K562 (cell line): ENCODE data around the gene ARMC2. TPM values are rescaled to one million over a fixed set of nuclear protein-coding genes. Genes with fewer than 3 reads are reported as not detected.
A peak's percentile ranks its signal among the peaks of the same experiment; 100 is the strongest.
"Not testable (repeated sequence)": the region's sequence is repeated elsewhere in the genome, so short reads cannot be mapped to it uniquely, and the experiment has no call there.

Experiments
- ATAC-seq: fragments of 200-7000 bp; cut with Tn5 transposase; 3 replicates; pipeline ENCODE4 v1.9.1; 2020; ENCODE audit warnings: moderate library complexity
- BruUV-seq: library from RNA; stranded (reverse); fragments of 400-500 nt; replicated peaks from 2 replicates; lab custom pipeline; 2021; lab: Mats Ljungman, UMichigan
- CTCF ChIA-PET: fragments of 300-600 bp; formaldehyde crosslinking; extraction: SDS; loops from one replicate; lab custom pipeline; 2021; ENCODE audit warnings: low intra/inter-chr PET ratio; lab: Yijun Ruan, JAX
- POLR2A ChIA-PET: fragments of 300-600, 350-650 bp; sonication (Branson Sonifier 250); formaldehyde crosslinking; extraction: SDS; loops from one replicate; lab custom pipeline; 2021; ENCODE audit warnings: antibody characterized with exemption, inconsistent platforms; lab: Yijun Ruan, JAX
- DNase-seq, 4 experiments: peaks; one replicate each; pipeline versions ENCODE4 v3.0.0 to v3.0.0-alpha.2; 2011 to 2018; ENCODE audit warnings: low spot score in 3 of 4, mixed read lengths in 3 of 4; ENCODE audit errors: extremely low read depth in 1 of 4
- FAIRE-seq: peaks from 2 replicates; lab custom pipeline; 2011; peaks lifted over from hg19 to GRCh38; lab: Jason Lieb, UNC
- H2AFZ ChIP-seq: 2 replicates; pipeline ENCODE4 v1.6.0; 2011; ENCODE audit warnings: low read depth, low read length, control low read depth, inconsistent platforms
- H3K27ac ChIP-seq: fragments of 200-600 bp; 3 replicates; pipeline ENCODE4 v1.8.0; 2011; ENCODE audit warnings: low read depth, mild to moderate bottlenecking, control low read depth, inconsistent platforms, low read length, moderate library complexity, mixed read lengths; ENCODE audit errors: extremely low read depth
- H3K27me3 ChIP-seq, 2 experiments: fragments of 300-600 bp in 1 of 2; 2 replicates in 1 of 2; 3 replicates in 1 of 2; pipeline versions ENCODE4 v1.6.0 to v1.8.0; 2011; ENCODE audit warnings: inconsistent platforms in 2 of 2, low read length in 2 of 2, mild to moderate bottlenecking in 1 of 2, mixed read lengths in 1 of 2, moderate library complexity in 1 of 2; ENCODE audit not compliant: control insufficient read depth in 2 of 2, insufficient read depth in 2 of 2
- H3K36me3 ChIP-seq: fragments of 300-600 bp; 3 replicates; pipeline ENCODE4 v1.8.0; 2011; ENCODE audit warnings: mild to moderate bottlenecking, low read length, inconsistent platforms; ENCODE audit not compliant: control insufficient read depth, insufficient read depth
- H3K4me1 ChIP-seq, 2 experiments: fragments of 200-600 bp in 1 of 2; replicated peaks in 1 of 2; 2 replicates in 1 of 2; 3 replicates in 1 of 2; pipeline versions ENCODE4 v1.5.1 to v1.8.0; 2011; ENCODE audit warnings: inconsistent platforms in 2 of 2, low read length in 2 of 2, mild to moderate bottlenecking in 1 of 2, mixed read lengths in 1 of 2, moderate library complexity in 1 of 2; ENCODE audit not compliant: control insufficient read depth in 2 of 2, insufficient read depth in 2 of 2
- H3K4me2 ChIP-seq: 2 replicates; pipeline ENCODE4 v1.6.1; 2011; ENCODE audit warnings: low read length, control low read depth, inconsistent platforms, mixed read lengths; ENCODE audit not compliant: insufficient read depth
- H3K4me3 ChIP-seq: fragments of 200-600 bp; sonication (generic), shearing (Covaris generic); 2 replicates; pipeline ENCODE4 v1.5.1; 2016; ENCODE audit warnings: control low read depth, inconsistent platforms
- H3K79me2 ChIP-seq: fragments of 200-600 bp; 3 replicates; pipeline ENCODE4 v1.8.0; 2011; ENCODE audit warnings: low read length, inconsistent platforms; ENCODE audit not compliant: control insufficient read depth, insufficient read depth
- H3K9ac ChIP-seq, 2 experiments: 2 replicates each; pipeline versions ENCODE4 v1.6.0 to v1.6.1; 2011; ENCODE audit warnings: low read depth in 2 of 2, low read length in 2 of 2, control low read depth in 1 of 2, inconsistent platforms in 1 of 2, mild to moderate bottlenecking in 1 of 2, mixed read lengths in 1 of 2; ENCODE audit not compliant: insufficient read depth in 1 of 2
- H3K9me1 ChIP-seq: one replicate; pipeline ENCODE4 v1.6.0; 2011; ENCODE audit warnings: inconsistent platforms, mild to moderate bottlenecking, low read length, moderate library complexity; ENCODE audit not compliant: control insufficient read depth, insufficient read depth
- H3K9me3 ChIP-seq: replicated peaks from 2 replicates; pipeline ENCODE4 v1.5.1; 2011; ENCODE audit warnings: low read depth, low read length, inconsistent platforms; ENCODE audit not compliant: control insufficient read depth, insufficient read depth
- H4K20me1 ChIP-seq: replicated peaks from 2 replicates; pipeline ENCODE4 v1.6.1; 2011; ENCODE audit warnings: low read length, inconsistent platforms, mixed read lengths; ENCODE audit not compliant: control insufficient read depth, insufficient read depth
- CHD1 ChIP-seq: fragments of 200-600 bp; sonication (generic); IDR thresholded peaks from one replicate; pipeline ENCODE4 v1.6.1; 2012; ENCODE audit warnings: mild to moderate bottlenecking, moderate library complexity, low read length, inconsistent platforms
- NCOA6 ChIP-seq: fragments of 450-650 bp; IDR thresholded peaks from 2 replicates; pipeline ENCODE4 v1.6.1; 2017; ENCODE audit warnings: mild to moderate bottlenecking
- RBM14 ChIP-seq: fragments of 200-400 bp; formaldehyde crosslinking; IDR thresholded peaks from 2 replicates; pipeline ENCODE4 v1.6.1; 2018; ENCODE audit warnings: low read depth, mild to moderate bottlenecking, low read length, moderate library complexity, borderline replicate concordance; ENCODE audit not compliant: insufficient read depth
- ZFX ChIP-seq: sonication (generic); formaldehyde crosslinking; IDR thresholded peaks from 2 replicates; pipeline ENCODE4 v1.8.0; 2022; ENCODE audit warnings: mild to moderate bottlenecking, missing genetic modification reagents, moderate library complexity
- ZNF431 ChIP-seq: sonication (generic); formaldehyde crosslinking; IDR thresholded peaks from 2 replicates; pipeline ENCODE4 v1.8.0; 2022; ENCODE audit warnings: mild to moderate bottlenecking, missing genetic modification reagents
- ZNF445 ChIP-seq: fragments of 250-450 bp; sonication (Bioruptor Pico); IDR thresholded peaks from 2 replicates; pipeline ENCODE4 v1.4.0; 2020; ENCODE audit warnings: low read depth, mild to moderate bottlenecking, moderate library complexity
- ZNF766 ChIP-seq: fragments of 200-800 bp; sonication (Bioruptor generic); conservative IDR thresholded peaks from 2 replicates; pipeline ENCODE4 v1.6.1; 2016; ENCODE audit warnings: missing genetic modification characterization, missing compliant biosample characterization
- ZNF77 ChIP-seq: fragments of 250-450 bp; sonication (Bioruptor Pico); IDR thresholded peaks from 2 replicates; pipeline ENCODE4 v1.5.0; 2020
- ZNF830 ChIP-seq: fragments of 250-450 bp; sonication (Bioruptor Pico); IDR thresholded peaks from 2 replicates; pipeline ENCODE4 v1.5.0; 2021; ENCODE audit warnings: mild to moderate bottlenecking
- ZZZ3 ChIP-seq: fragments of 450-650 bp; IDR thresholded peaks from 2 replicates; pipeline ENCODE4 v1.6.1; 2016; ENCODE audit warnings: antibody characterized with exemption, mild to moderate bottlenecking, moderate library complexity
- WGBS: fragments of 100-300 bp; shearing (Covaris generic); methylation state at CpG from one replicate; pipeline ENCODE4 v1.1.6; 2016; ENCODE audit warnings: low coverage, mixed read lengths; ENCODE audit not compliant: insufficient coverage; ENCODE audit errors: missing lambda C conversion rate; 5-methylcytosine and 5-hydroxymethylcytosine counted together
- in situ Hi-C: fragments of 300-500 bp; cut with MboI; formaldehyde crosslinking; loops from 4 replicates; pipeline ENCODE4 v1.15.0; 2018; ENCODE audit warnings: inconsistent platforms, mixed read lengths
- intact Hi-C: fragments of 100-400 bp; cut with micrococcal nuclease; formaldehyde crosslinking; loops from 2 replicates; pipeline ENCODE4 v1.14.2; 2022
- polyA plus RNA-seq, 8 experiments: library from polyadenylated mRNA; depleted of rRNA in 4 of 8; stranded (reverse) in 5 of 8; unstranded in 3 of 8; fragments of >200 nt; fragmentation: Nextera tagmentation in 2 of 8; fragmentation: Illumina TruSeq in 1 of 8; extraction: Ambion mirVana in 2 of 8; extraction: Trizol in 1 of 8; gene quantifications; 2 replicates each; pipeline versions ENCODE4 v1.2.1 to v1.2.3, GENCODE V29; 2011 to 2014; ENCODE audit warnings: inconsistent platforms in 1 of 8, missing spikeins in 1 of 8
- total RNA-seq, 7 experiments: library from RNA; depleted of rRNA in 6 of 7; stranded (reverse); fragments of >200 nt in 6 of 7; fragmentation: Illumina TruSeq in 2 of 7; extraction: Trizol in 2 of 7; gene quantifications; 2 replicates each; pipeline versions ENCODE4 v1.2.1 to v1.2.3, GENCODE V29; 2011 to 2021; ENCODE audit warnings: low replicate concordance in 1 of 7
- TF ChIP-seq, protein P1 (sequence below): fragments of 450-650 bp; IDR thresholded peaks from 2 replicates; pipeline ENCODE4 v1.6.1; 2017; ENCODE audit warnings: antibody characterized with exemption, mild to moderate bottlenecking

ARMC2 gene
- total and polyA plus RNA-seq, 9 of the 15 experiments (the other 6 are each of a cell fraction or from before 2014, with no cell fraction given): 0.14 to 3.0 (median 0.82) TPM

DNA sequence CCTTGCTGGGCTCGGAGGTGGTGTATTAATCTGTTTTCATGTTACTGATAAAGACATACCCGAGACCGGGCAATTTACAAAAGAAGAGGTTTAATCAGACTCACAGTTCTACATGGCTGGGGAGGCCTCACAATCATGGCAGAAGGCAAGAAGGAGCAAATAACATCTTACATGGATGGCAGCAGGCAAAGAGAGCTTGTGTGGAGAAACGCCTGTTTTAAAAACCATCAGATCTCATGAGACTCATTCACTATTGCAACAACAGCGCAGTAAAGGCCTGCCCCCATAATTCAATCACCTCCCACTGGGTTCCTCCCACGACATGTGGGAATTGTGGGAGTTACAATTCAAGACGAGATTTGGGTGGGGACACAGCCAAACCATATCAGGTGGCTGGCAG is 30.9 kb upstream of the ARMC2 start:
- H3K9ac ChIP-seq, H3K4me1 ChIP-seq, H2AFZ ChIP-seq, H3K27me3 ChIP-seq, H3K4me2 ChIP-seq, CTCF ChIA-PET, H3K36me3 ChIP-seq, FAIRE-seq, ATAC-seq, H3K9me1 ChIP-seq, DNase-seq, H3K9me3 ChIP-seq, H4K20me1 ChIP-seq, H3K27ac ChIP-seq, H3K4me3 ChIP-seq, BruUV-seq, H3K79me2 ChIP-seq, intact Hi-C loops, in situ Hi-C loops: not testable (repeated sequence)
- TF ChIP-seq ZNF431: peak; percentile 93
- WGBS: 1% methylated on average over 7 of the region's 7 CpGs
- POLR2A ChIA-PET: interaction anchor here (0.6 kb wide), 1 partner anchor 19 kb away, joined by 3 read pairs; no protein-coding TSS in a partner anchor

DNA sequence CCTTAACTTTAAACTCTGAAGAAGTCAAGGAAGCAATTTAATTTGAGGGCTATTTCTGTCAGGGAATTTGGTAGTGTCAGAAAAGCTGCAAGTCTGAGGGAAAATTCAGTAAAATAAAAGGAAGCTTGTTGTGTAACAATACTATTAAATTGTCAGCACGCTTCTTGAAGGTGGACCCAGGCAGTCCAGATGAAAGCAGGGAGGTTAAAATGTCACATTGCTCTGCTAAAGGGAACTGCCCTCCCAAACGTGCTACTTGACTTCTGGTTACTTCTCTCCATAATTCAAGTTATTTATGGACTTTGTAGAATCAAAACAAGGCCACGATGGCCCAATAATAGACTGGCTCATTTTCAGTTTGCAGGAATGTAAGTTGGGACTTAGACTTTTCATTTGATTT is 28.2 kb upstream of the ARMC2 start:
- H3K4me2 ChIP-seq: no peak overlapping the region
- ATAC-seq (no peak), FAIRE-seq (no peak), DNase-seq (no peak)
- H3K9me1 ChIP-seq: no peaks in the 10 kb centered on the region
- BruUV-seq: no TSS peak
- H4K20me1 ChIP-seq: no peaks in the 10 kb centered on the region
- H3K9me3 ChIP-seq: no peaks in the 10 kb centered on the region; the same call in 1 of the 2 replicates
- CTCF ChIA-PET: no interaction called here
- no peak overlapping the region for H3K27ac ChIP-seq
- POLR2A ChIA-PET: no interaction called here
- no peak overlapping the region for H3K9ac ChIP-seq
- 0% methylated on average over 3 of the region's 3 CpGs for WGBS
- H3K79me2 ChIP-seq: no peaks in the 10 kb centered on the region
- no peaks in the 10 kb centered on the region for H3K27me3 ChIP-seq
- H3K4me1 ChIP-seq: peaks cover 0 to 3% of the 10 kb centered on the region in 2 experiments; a peak in 1 of 5 replicates
- no peak overlapping the region for H3K4me3 ChIP-seq
- no peak for TF ChIP-seq ZNF830 (CRISPR knock-in tag)
- TF ChIP-seq ZNF445: no peak
- TF ChIP-seq ZZZ3: no peak
- TF ChIP-seq NCOA6: no peak
- TF ChIP-seq ZNF77 (CRISPR knock-in tag): no peak
- no peak for TF ChIP-seq RBM14
- TF ChIP-seq ZNF766 (CRISPR knock-in tag): no peak
- TF ChIP-seq, protein P1, sequence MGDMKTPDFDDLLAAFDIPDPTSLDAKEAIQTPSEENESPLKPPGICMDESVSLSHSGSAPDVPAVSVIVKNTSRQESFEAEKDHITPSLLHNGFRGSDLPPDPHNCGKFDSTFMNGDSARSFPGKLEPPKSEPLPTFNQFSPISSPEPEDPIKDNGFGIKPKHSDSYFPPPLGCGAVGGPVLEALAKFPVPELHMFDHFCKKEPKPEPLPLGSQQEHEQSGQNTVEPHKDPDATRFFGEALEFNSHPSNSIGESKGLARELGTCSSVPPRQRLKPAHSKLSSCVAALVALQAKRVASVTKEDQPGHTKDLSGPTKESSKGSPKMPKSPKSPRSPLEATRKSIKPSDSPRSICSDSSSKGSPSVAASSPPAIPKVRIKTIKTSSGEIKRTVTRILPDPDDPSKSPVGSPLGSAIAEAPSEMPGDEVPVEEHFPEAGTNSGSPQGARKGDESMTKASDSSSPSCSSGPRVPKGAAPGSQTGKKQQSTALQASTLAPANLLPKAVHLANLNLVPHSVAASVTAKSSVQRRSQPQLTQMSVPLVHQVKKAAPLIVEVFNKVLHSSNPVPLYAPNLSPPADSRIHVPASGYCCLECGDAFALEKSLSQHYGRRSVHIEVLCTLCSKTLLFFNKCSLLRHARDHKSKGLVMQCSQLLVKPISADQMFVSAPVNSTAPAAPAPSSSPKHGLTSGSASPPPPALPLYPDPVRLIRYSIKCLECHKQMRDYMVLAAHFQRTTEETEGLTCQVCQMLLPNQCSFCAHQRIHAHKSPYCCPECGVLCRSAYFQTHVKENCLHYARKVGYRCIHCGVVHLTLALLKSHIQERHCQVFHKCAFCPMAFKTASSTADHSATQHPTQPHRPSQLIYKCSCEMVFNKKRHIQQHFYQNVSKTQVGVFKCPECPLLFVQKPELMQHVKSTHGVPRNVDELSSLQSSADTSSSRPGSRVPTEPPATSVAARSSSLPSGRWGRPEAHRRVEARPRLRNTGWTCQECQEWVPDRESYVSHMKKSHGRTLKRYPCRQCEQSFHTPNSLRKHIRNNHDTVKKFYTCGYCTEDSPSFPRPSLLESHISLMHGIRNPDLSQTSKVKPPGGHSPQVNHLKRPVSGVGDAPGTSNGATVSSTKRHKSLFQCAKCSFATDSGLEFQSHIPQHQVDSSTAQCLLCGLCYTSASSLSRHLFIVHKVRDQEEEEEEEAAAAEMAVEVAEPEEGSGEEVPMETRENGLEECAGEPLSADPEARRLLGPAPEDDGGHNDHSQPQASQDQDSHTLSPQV: no peak
- TF ChIP-seq CHD1: no peak
- no peak for TF ChIP-seq ZFX (CRISPR knock-in tag)
- no peaks in the 10 kb centered on the region for H3K36me3 ChIP-seq
- H2AFZ ChIP-seq: no peak overlapping the region
- in situ Hi-C loops (no loop called here), intact Hi-C loops (no loop called here)
